Endothelial cell (in vitro differentiated cells): Measurements from ENCODE around the gene LCTL. TPM values are rescaled to one million over a fixed set of nuclear protein-coding genes. Genes with fewer than 3 reads are reported as not detected.

Experiments
- DNase-seq: peaks from one replicate; pipeline ENCODE4 v3.0.0; 2021; ENCODE audit warnings: low spot score
- H3K27ac Mint-ChIP-seq: one replicate; pipeline ENCODE4 v1.8.0; 2021; ENCODE audit warnings: mixed read lengths, inconsistent platforms; ENCODE audit not compliant: unreplicated experiment
- H3K27me3 Mint-ChIP-seq: one replicate; pipeline ENCODE4 v1.8.0; 2021; ENCODE audit warnings: mild to moderate bottlenecking, moderate library complexity, mixed read lengths, inconsistent platforms; ENCODE audit not compliant: unreplicated experiment
- H3K36me3 Mint-ChIP-seq: one replicate; pipeline ENCODE4 v1.8.0; 2021; ENCODE audit warnings: mild to moderate bottlenecking, low read depth, mixed read lengths, inconsistent platforms; ENCODE audit not compliant: unreplicated experiment
- H3K4me1 Mint-ChIP-seq: one replicate; pipeline ENCODE4 v1.8.0; 2021; ENCODE audit warnings: mild to moderate bottlenecking, mixed read lengths, inconsistent platforms; ENCODE audit not compliant: unreplicated experiment
- H3K4me3 Mint-ChIP-seq: one replicate; pipeline ENCODE4 v1.8.0; 2021; ENCODE audit warnings: mild to moderate bottlenecking, mixed read lengths, inconsistent platforms; ENCODE audit not compliant: unreplicated experiment
- H3K9me3 Mint-ChIP-seq: one replicate; pipeline ENCODE4 v1.8.0; 2021; ENCODE audit warnings: mixed read lengths, inconsistent platforms; ENCODE audit not compliant: unreplicated experiment
- CTCF ChIP-seq: fragments of 200-600 bp; sonication (generic); IDR thresholded peaks from one replicate; pipeline ENCODE4 v1.5.0; 2021; ENCODE audit warnings: antibody characterized with exemption; ENCODE audit not compliant: unreplicated experiment
- total RNA-seq: library from RNA; stranded (reverse); fragmentation: NEBNext Ultra II Directional; extraction: Animal tissue kit (Norgen Biotek cat#: 25700); gene quantifications from one replicate; pipeline ENCODE4 v1.2.1, GENCODE V29; 2021; ENCODE audit not compliant: unreplicated experiment

The LCTL gene
- total RNA-seq, 1 donor from 2014 or later = not detected

- no peak overlapping the region for H3K27ac Mint-ChIP-seq
- no peaks in the 10 kb centered on the region for H3K9me3 Mint-ChIP-seq
- peaks cover 4% of the 10 kb centered on the region for H3K27me3 Mint-ChIP-seq
- no peaks in the 10 kb centered on the region for H3K36me3 Mint-ChIP-seq
- no peak for DNase-seq
- H3K4me3 Mint-ChIP-seq = no peak overlapping the region
- TF ChIP-seq CTCF = no peak
- H3K4me1 Mint-ChIP-seq = peaks cover 33% of the 10 kb centered on the region
Observed at GRCh38 chr15:66611257-66612053, 45.7 kb upstream of the LCTL start.

GRCh38 chr15:66609876-66610275, 44.1 kb upstream of the LCTL start:
- H3K27ac Mint-ChIP-seq = no peak overlapping the region
- TF ChIP-seq CTCF = no peak
- H3K36me3 Mint-ChIP-seq = no peaks in the 10 kb centered on the region
- H3K27me3 Mint-ChIP-seq = no peaks in the 10 kb centered on the region
- no peak overlapping the region for H3K4me3 Mint-ChIP-seq
- H3K9me3 Mint-ChIP-seq = no peaks in the 10 kb centered on the region
- peaks cover 20% of the 10 kb centered on the region for H3K4me1 Mint-ChIP-seq
- DNase-seq = no peak

- no peak overlapping the region for H3K4me3 Mint-ChIP-seq
Observed at GRCh38 chr15:66608881-66609280, 43.1 kb upstream of the LCTL start.

GRCh38 chr15:66608159-66608558, 42.4 kb upstream of the LCTL start:
- H3K36me3 Mint-ChIP-seq = no peaks in the 10 kb centered on the region
- H3K4me1 Mint-ChIP-seq = peaks cover 4% of the 10 kb centered on the region
- no peaks in the 10 kb centered on the region for H3K9me3 Mint-ChIP-seq
- no peak overlapping the region for H3K27ac Mint-ChIP-seq
- no peak for TF ChIP-seq CTCF
- H3K4me3 Mint-ChIP-seq = no peak overlapping the region
- peaks cover 5% of the 10 kb centered on the region for H3K27me3 Mint-ChIP-seq
- DNase-seq = no peak

More at GRCh38 chr15:66608881-66609280, 43.1 kb upstream of the LCTL start:
- Mint-ChIP-seq H3K9me3 (no peaks in the 10 kb centered on the region), H3K36me3 (no peaks in the 10 kb centered on the region), H3K4me1 (peaks cover 10% of the 10 kb centered on the region), H3K27ac (no peak overlapping the region), H3K27me3 (peaks cover 3% of the 10 kb centered on the region)
- no peak for TF ChIP-seq CTCF
- DNase-seq = no peak
